Measurements from ENCODE around the gene RMRP.
"Not testable (repeated sequence)": the region's sequence is repeated elsewhere in the genome, so short reads cannot be mapped to it uniquely, and the experiment has no call there.

DNA sequence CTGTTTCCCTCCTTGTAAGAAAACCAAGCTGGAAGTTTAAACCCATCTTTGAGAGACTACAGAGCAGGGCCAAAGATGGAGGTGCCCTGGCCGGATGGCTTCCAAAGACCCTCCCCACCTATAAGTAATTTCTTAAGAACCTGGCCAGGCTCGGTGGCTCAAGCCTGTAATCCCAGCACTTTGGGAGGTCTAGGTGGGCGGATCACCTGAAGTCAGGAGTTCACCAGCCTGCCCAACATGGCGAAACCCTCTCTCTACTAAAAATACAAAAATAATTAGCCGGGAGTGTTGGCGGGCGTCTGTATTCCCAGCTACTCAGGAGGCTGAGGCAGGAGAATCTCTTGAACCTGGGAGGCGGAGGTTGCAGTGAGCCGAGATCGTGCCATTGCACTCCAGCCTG is 12.1 kb downstream of the RMRP start:
- TF ChIP-seq, protein P1, sequence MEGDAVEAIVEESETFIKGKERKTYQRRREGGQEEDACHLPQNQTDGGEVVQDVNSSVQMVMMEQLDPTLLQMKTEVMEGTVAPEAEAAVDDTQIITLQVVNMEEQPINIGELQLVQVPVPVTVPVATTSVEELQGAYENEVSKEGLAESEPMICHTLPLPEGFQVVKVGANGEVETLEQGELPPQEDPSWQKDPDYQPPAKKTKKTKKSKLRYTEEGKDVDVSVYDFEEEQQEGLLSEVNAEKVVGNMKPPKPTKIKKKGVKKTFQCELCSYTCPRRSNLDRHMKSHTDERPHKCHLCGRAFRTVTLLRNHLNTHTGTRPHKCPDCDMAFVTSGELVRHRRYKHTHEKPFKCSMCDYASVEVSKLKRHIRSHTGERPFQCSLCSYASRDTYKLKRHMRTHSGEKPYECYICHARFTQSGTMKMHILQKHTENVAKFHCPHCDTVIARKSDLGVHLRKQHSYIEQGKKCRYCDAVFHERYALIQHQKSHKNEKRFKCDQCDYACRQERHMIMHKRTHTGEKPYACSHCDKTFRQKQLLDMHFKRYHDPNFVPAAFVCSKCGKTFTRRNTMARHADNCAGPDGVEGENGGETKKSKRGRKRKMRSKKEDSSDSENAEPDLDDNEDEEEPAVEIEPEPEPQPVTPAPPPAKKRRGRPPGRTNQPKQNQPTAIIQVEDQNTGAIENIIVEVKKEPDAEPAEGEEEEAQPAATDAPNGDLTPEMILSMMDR (IDR thresholded peaks at IDR 0.05), result not testable (repeated sequence)
- not testable (repeated sequence) for TF ChIP-seq POLR2A (IDR thresholded peaks at IDR 0.05)
